GM21381 (cell line): ENCODE data around the gene HOXA3.

Experiments
- ATAC-seq: cut with Tn5 transposase; IDR thresholded peaks from one replicate; pipeline ENCODE4 v1.9.1; 2021; ENCODE audit warnings: mild to moderate bottlenecking, moderate library complexity; ENCODE audit not compliant: unreplicated experiment

HOXA3 gene

DNA sequence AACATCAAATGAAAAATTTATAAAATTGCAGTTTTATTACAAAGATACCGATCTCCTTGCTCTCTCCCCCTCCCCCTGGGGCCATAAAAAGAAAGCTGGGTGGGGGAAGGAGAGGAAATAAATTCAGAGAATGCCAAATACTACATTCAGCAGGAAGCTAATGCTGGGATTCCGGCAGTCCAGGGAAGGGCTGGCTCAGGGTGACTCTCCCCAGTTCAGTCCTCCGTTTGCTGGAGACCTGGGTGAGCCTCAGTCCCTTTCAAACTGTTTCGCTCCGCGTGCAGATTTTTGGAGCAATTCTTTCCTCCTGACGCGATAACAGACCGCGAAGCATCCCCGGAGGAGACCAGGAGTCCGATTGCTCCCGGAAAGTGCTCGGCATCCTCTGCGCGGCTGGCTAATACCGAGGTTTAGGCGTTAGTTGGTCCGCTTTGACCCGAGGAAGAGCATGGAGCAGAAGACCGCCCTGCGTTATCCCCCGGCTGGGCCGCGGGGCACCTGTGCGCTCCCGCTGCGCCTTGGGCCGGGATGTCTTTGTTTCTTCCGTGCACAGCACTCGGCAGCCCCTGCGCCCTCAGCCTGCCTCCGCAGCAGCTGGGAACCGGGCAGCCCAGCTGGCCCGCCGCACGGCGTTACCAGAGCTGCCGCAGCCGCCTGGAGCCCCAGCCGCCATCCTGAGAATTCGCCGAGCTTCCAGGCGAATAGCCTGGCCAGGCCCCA, 46.0 kb downstream of the HOXA3 start:
- no peak for ATAC-seq

GRCh38 chr7:27105301-27106031, 46.9 kb downstream of the HOXA3 start:
- no peak for ATAC-seq

DNA sequence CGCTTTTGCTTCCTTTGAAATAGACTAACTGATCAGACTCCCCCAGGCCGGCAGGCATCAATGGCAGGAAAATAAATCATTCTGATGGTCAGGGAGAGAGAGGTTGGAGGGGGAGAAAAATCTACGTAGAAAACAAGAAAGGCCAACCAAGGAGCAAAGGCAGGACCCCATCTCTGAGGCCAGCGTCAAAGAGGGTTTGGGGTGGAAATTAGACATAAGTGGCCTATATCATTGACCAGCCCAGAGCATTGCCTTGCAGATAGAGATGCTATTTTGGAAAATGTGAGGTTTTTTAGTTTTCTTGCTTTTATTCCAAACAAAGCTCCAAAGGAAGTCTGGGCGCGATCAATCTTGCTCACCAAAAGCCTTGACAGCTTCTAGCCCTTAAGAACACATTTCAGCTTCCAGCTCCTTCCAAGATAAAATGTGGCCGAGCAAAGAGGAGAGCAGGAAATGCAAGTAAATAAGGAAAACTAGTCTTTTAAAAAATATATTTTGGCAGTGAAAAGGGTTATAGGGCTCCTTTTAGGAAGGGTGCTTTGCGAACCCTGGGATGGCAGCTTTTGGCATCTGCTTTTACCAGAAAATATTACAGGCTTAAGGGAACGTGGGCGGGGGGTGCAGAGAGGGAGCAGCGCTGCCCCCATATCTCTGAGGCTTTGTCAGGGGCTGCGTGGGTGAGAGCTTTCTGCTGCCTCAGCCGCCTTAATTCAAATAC, 47.9 kb downstream of the HOXA3 start:
- ATAC-seq, result no peak

DNA sequence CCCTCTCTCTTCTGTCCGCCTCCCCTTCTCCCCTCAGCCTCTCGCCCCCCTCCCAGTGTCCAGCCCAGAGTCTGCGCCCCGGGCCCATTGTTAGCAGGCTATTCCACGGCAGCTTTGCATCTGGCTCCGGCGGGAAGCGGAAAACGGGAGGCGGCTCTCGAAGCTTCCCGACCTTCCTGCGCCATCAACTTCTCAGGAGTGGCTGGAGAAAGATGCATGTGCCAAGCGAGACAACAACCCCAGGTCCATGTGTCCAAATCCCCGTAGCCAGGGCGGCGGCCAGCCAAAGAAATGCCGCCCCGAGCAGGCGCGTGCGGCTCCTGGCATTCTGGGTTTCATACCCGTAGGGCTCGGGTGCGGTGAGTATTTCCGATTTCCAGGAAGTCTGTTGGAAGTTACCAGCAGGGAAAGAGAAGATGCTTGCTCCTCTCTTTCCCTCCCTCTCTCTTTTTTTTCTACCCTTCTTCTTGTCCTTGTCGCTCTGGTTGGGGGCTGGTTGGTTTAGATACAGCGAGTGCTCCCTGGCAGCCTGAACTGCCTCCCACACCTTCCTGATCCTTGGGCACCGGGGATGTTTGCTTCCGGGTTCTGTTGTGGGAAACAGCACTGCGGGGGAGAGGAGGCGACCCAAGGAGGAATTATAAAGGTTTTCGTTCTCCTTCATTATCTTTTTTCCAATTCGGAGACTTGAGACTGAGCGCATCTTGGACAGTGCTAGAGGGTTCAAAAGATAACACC, 48.7 kb downstream of the HOXA3 start:
- ATAC-seq, result no peak

DNA sequence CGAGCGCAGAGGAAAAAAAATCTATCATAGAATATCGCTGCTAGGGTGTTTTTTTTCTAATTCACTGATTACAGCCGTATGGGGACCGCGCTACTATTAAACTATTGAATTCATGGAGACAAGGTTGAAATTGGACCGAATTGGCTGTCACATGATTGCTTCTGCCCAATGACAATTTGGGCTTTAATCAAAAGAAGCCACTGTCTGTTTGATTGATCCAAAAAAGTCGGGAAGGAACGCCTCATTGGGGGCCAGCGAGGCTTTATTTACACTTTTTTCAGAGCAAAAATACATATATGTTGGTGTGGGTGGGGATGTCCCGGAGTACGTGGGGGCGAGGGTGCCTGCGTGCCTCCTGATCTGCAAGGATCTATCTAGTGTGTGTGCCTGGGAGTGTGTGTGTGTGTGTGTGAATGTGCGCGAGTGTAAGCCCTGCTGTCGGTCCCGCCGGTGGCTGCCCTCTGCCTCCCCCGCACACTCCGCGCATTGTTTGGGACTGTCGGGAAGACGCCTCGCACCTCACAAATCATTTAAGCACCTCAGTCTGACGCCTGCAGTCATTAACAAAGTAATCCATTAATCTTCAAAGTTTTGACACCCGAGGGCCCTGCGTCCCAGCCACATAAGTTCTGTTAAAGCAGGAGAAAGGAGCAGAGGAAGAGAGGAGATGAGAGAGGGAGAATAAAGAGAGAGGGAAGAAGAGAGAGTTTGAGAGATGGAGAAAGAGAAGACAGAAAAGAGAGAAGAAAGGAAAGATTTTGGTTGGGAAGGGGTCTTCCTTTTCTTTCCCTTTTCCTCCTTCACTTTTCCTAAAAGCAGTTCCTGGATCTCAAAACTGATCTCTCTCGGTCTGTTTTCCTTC, 49.6 kb downstream of the HOXA3 start, which contains the start of gene HOXA2:
HOXA2 (minus strand) TSS at position 103 of the 862 bp plus-strand sequence. CDS start 183 bp downstream, outside the sequence.
- no peak for ATAC-seq

DNA sequence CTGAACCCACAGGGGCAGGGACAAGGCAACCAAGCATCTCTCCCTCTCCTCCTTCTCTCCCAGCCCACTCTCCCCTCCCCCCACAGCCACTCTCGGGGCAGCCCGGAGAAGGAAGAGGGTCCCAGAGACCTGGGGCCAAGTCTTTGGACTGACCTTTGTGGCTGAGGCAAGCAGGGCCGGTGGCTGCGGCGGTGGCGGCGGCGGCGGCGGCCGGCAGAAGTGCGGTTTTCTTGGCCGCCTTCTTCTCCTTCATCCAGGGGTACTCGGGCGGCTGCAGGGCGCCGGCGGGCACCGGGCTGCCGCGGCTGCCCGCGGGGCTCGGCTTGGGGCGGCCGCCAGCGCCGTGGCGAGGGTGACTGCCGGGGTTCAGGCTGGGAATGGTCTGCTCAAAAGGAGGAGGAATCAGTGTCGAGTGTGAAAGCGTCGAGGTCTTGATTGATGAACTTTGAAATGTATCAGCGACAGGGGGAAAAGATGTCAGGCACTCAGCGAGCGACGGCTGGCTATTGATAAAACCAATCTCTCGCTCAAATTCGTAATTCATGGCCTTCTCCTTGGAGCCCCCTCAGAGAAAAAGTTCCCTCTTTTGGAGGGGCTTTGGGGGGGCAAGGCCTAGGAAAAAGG, 50.3 kb downstream of the HOXA3 start:
- no peak for ATAC-seq

DNA sequence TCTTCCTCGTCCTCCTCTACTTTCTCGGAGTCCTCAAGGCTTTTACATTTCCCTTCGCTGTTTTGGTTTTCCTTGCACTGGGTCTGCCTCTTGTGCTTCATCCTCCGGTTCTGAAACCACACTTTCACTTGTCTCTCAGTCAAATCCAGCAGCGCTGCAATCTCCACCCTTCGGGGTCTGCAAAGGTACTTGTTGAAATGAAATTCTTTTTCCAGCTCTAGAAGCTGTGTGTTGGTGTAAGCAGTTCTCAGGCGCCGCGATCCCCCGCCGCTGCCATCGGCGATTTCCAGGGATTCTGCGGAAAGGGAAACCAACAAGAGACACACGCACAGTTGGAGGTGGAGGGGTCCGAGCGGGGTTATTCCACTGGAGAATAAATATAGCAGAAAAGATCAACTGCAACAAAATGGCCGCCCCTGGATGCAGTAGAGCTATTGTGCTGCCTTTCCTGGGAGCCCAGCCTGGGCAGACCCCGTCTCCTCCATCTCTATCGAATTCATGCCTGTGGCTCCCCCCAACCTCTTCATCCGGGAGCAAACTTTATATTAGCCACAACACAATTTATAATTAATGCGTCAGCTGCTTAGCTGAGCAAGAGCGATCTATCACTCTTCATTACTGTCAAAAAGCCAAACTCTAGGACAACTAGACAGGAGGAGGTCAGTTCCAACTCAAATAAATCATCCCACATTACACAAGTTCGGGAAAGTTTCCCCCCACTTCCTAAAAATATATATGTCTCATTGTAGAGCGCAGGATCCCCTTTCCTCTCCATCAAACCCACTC, 51.0 kb downstream of the HOXA3 start:
- no peak for ATAC-seq

- ATAC-seq, result no peak
Observed at GRCh38 chr7:27100694-27101170, 51.7 kb downstream of the HOXA3 start.

DNA sequence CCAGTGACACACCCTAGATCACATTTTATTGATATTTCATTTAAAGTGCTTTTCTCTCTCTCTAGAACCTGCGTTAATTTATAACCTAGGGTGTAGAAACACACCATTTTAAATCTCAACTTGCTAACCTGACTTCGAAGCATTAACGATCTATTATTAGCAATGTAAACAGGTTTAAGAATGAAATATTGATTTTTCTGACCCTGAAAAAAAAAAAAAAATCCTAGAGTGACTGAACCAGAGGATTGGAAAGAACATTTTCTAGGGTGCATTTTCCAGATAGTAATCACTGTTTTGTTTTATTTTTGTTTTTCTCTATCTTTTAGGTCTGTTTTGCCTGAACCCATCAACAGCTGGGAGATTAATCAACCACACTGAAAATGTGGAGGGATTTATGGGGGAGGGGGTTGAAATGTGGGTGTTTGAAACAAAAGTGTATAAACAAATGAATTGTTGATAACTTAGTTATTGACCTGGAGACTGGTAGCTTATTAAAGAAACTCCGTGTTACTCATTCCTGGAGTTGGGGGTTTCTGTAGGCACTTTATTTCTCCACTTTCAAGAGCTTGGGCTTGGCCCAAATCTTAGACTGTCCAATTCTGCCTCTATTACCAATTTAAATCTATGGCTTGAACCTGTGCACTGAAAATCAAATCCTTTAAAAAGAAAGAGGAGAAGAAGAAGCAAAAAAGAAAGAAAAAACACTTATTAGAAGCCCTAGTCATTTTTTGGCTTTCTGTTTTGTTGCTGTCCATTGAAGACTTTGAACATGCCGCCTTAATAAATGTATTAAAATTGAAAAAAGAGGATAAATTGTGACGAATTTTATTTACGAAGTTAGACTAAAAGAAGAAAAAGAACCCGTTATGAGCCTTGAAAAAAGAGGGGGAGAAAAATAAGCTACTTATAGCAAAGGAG, 52.7 kb downstream of the HOXA3 start:
- no peak for ATAC-seq

DNA sequence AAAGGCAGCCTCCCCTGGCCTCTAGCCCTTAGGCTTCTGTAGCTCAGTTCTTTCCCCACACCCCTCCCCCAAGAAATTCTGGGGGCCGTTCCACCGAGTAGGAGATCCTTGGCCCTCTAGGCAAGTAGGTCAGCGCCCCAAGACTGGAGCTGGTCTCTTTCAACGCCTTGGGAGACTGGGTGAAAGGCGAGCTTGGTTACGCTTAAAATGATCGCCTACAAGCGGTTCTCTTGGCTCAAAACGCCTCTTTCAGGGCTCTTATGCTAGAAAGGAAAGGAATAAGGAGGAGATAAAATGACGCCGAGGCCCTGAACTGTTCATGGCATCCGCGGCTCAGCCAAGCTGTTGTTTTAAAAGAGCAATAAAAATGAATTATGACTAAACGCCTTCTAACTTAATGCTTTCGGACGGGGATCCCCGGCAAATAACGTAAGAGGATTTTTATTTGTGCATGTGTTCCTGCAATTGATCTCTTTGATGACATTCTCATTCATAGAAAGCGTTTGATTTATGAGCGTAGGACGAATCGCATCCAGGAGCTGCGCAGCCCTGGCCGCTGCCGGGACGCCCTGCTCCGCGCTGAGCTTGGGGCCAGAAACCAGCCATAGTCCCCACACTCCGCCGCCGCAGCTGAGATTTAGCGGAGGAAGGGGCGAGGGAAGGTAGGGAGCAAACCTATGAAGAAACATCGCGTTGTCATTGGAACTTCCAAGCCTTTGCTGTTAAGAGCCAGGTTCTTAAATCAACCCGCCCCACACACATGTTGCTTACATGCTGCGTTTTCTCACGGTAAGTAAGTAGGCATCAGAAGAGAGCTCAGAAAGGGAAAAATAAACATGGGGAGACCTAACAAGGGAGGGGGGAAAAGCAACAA, 53.6 kb downstream of the HOXA3 start:
- no peak for ATAC-seq

- ATAC-seq, result no peak
Observed at GRCh38 chr7:27097686-27098577, 54.5 kb downstream of the HOXA3 start.

GRCh38 chr7:27096768-27097514, 55.4 kb downstream of the HOXA3 start:
- no peak for ATAC-seq

GRCh38 chr7:27095897-27096767, 56.3 kb downstream of the HOXA3 start, which contains the start of gene HOXA1:
HOXA1 (minus strand) TSS chr7:27096000; CDS start chr7:27095912, 88 bp downstream.
- ATAC-seq, result peak; percentile 86
